ENCODE measurements around the gene PBX3.
A peak's percentile ranks its signal among the peaks of the same experiment; 100 is the strongest.

The PBX3 gene

GRCh38 chr9:125883565-125884217, 136.5 kb downstream of the PBX3 start:
- DNase-seq = no peak

- DNase-seq = no peak
Measured at GRCh38 chr9:125884218-125884595, 137.0 kb downstream of the PBX3 start.

- no peak for DNase-seq
Measured at GRCh38 chr9:125885405-125886034, 138.3 kb downstream of the PBX3 start.

GRCh38 chr9:125886365-125886764, 139.2 kb downstream of the PBX3 start:
- no peak for DNase-seq

- no peak for DNase-seq
Measured at GRCh38 chr9:125887172-125887571, 140.0 kb downstream of the PBX3 start.

- no peak for DNase-seq
Measured at GRCh38 chr9:125888211-125888610, 141.0 kb downstream of the PBX3 start.

GRCh38 chr9:125889112-125889475, 141.9 kb downstream of the PBX3 start:
- no peak for DNase-seq

- peak; percentile 48 for DNase-seq
Measured at GRCh38 chr9:125889476-125890419, 142.6 kb downstream of the PBX3 start.

- DNase-seq = no peak
Measured at GRCh38 chr9:125890826-125891225, 143.7 kb downstream of the PBX3 start.

- no peak for DNase-seq
Measured at GRCh38 chr9:125893277-125893676, 146.1 kb downstream of the PBX3 start.

- DNase-seq = no peak
Measured at GRCh38 chr9:125894566-125894965, 147.4 kb downstream of the PBX3 start.

- DNase-seq = no peak
Measured at GRCh38 chr9:125896404-125896803, 149.2 kb downstream of the PBX3 start.

- no peak for DNase-seq
Measured at GRCh38 chr9:125896964-125897363, 149.8 kb downstream of the PBX3 start.

- no peak for DNase-seq
Measured at GRCh38 chr9:125897481-125897880, 150.3 kb downstream of the PBX3 start.

- DNase-seq = no peak
Measured at GRCh38 chr9:125902214-125902613, 155.0 kb downstream of the PBX3 start.

GRCh38 chr9:125902831-125903512, 155.8 kb downstream of the PBX3 start:
- DNase-seq = no peak

GRCh38 chr9:125904155-125904851, 157.1 kb downstream of the PBX3 start:
- DNase-seq = no peak

- no peak for DNase-seq
Measured at GRCh38 chr9:125906144-125906543, 159.0 kb downstream of the PBX3 start.

GRCh38 chr9:125906893-125907292, 159.7 kb downstream of the PBX3 start:
- no peak for DNase-seq

- no peak for DNase-seq
Measured at GRCh38 chr9:125908136-125908535, 161.0 kb downstream of the PBX3 start.

- DNase-seq = no peak
Measured at GRCh38 chr9:125908966-125909365, 161.8 kb downstream of the PBX3 start.

- no peak for DNase-seq
Measured at GRCh38 chr9:125909459-125909858, 162.3 kb downstream of the PBX3 start.

- DNase-seq = no peak
Measured at GRCh38 chr9:125910286-125910685, 163.1 kb downstream of the PBX3 start.
